Measurements from ENCODE around the gene ABCF3.
"Not testable (repeated sequence)": the region's sequence is repeated elsewhere in the genome, so short reads cannot be mapped to it uniquely, and the experiment has no call there.

The ABCF3 gene, protein sequence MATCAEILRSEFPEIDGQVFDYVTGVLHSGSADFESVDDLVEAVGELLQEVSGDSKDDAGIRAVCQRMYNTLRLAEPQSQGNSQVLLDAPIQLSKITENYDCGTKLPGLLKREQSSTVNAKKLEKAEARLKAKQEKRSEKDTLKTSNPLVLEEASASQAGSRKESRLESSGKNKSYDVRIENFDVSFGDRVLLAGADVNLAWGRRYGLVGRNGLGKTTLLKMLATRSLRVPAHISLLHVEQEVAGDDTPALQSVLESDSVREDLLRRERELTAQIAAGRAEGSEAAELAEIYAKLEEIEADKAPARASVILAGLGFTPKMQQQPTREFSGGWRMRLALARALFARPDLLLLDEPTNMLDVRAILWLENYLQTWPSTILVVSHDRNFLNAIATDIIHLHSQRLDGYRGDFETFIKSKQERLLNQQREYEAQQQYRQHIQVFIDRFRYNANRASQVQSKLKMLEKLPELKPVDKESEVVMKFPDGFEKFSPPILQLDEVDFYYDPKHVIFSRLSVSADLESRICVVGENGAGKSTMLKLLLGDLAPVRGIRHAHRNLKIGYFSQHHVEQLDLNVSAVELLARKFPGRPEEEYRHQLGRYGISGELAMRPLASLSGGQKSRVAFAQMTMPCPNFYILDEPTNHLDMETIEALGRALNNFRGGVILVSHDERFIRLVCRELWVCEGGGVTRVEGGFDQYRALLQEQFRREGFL

DNA sequence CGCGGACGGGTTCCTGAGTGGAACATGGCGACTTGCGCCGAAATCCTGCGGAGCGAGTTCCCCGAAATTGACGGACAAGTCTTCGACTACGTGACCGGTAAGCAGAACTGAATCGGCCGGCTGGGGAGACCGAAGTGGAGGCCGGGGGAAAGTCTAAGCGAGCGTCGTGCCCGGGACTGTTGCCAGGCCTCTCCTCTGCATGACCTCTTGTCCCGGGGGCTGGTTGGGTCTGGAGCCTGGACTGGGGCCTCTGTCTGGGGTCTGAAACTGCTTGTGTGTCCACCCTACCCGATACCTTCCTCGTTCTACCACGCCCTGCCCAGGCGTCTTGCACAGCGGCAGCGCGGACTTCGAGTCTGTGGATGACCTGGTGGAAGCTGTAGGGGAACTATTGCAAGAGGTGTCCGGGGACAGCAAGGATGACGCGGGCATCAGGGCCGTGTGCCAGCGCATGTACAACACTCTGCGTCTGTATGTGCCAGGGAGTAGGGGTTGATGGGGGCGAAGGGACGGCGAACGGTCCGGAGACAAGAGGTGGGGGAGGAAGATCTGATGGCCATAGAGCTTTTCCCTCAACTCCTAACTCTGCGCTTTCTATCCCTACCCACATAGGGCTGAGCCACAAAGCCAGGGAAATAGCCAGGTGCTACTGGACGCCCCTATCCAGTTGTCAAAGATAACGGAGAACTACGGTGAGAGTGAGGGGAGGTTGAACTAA, at the start of gene ABCF3:
Gene ABCF3, plus strand, starts transcription at position 16 of the 718 bp plus-strand sequence. Its CDS starts 9 bp downstream, at position 25.
- DNase-seq (ENCODE audit: low read depth in 2 of 2) = no peak

GRCh38 chr3:184140436-184140835, 45.6 kb upstream of the ABCF3 start:
- no peak for DNase-seq (ENCODE audit: low read depth in 2 of 2)

GRCh38 chr3:184142199-184142598, 43.8 kb upstream of the ABCF3 start:
- DNase-seq (ENCODE audit: low read depth in 2 of 2) = no peak

DNA sequence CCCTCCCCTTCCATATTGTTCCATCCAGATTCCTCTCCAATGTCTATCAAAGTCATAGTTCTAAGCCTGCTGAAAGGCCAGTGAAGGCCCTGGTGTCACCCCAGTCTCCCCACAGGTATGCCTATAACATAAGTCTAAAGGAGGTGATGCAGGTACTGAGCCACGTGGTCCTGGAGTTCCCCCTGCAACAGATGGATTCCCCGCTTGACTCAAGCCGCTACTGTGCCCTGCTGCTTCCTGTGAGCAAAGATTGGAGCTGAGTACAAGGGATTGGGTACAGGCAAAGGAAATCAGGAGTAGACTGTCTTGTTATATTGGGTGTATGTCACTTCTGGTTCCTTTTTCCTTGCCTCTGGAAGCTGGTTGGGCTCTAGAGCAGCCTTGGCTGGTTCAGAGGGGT, 42.7 kb upstream of the ABCF3 start:
- no peak for DNase-seq (ENCODE audit: low read depth in 2 of 2)

GRCh38 chr3:184144505-184144904, 41.5 kb upstream of the ABCF3 start:
- no peak for DNase-seq (ENCODE audit: low read depth in 2 of 2)

GRCh38 chr3:184145111-184145524, 40.9 kb upstream of the ABCF3 start:
- DNase-seq (ENCODE audit: low read depth in 2 of 2) = peak in 1 of 2 donors; percentile 4

- DNase-seq (ENCODE audit: low read depth in 2 of 2) = no peak
Observed at GRCh38 chr3:184145751-184146270, 40.2 kb upstream of the ABCF3 start.

DNA sequence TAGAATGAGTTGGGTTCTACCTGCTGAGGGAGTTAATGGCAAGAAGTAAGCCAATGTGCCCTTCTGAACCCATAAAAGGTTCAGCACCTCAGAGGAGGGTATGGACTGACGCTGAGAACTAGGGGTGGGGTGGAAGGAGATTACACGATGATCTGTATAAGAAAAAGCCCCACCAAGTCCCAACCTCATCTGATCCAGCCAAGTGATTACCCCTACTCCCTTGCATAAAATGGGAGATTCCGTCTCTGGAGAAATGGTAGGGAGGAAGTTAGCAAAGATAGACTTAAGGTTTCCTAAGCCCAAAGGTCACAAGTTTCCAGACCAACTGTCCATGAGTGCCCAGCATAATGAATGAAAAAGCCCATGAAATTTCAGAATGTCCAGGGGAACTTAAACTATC, 37.9 kb upstream of the ABCF3 start:
- DNase-seq (ENCODE audit: low read depth in 2 of 2) = no peak

GRCh38 chr3:184149123-184149522, 36.9 kb upstream of the ABCF3 start:
- DNase-seq (ENCODE audit: low read depth in 2 of 2) = no peak

- DNase-seq (ENCODE audit: low read depth in 2 of 2) = not testable (repeated sequence)
Observed at GRCh38 chr3:184149770-184150169, 36.2 kb upstream of the ABCF3 start.

GRCh38 chr3:184154885-184155643, 30.9 kb upstream of the ABCF3 start, which contains the start of gene DVL3:
TSS of gene DVL3 (plus strand) at chr3:184155377. CDS start at chr3:184155636, 259 bp downstream.
- DNase-seq (ENCODE audit: low read depth in 2 of 2) = no peak

GRCh38 chr3:184155644-184156521, 30.1 kb upstream of the ABCF3 start:
- DNase-seq (ENCODE audit: low read depth in 2 of 2) = no peak

DNA sequence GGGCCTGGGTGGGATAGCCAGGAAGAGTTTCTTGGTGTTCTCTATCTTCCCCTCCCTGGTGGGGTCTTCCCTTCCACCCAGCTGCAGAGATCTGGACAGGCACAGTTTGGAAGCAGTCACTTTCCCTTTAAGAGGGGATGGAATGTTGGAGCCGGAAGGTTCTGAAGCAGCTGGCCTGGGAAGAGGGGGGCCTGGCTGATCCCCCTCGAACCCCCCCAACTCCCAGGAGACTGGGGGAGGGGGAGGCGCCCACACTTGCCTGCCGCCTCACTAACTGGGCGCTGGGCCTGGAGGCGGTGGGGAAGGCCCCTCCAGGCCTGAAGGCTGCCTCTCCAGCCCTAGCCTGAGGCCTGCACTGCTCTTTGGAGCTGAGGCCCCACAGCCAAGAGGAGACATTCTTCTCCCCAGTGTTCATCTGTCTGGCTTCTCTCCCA, 29.5 kb upstream of the ABCF3 start:
- DNase-seq (ENCODE audit: low read depth in 2 of 2) = no peak

- no peak for DNase-seq (ENCODE audit: low read depth in 2 of 2)
Observed at GRCh38 chr3:184157206-184157605, 28.8 kb upstream of the ABCF3 start.

DNA sequence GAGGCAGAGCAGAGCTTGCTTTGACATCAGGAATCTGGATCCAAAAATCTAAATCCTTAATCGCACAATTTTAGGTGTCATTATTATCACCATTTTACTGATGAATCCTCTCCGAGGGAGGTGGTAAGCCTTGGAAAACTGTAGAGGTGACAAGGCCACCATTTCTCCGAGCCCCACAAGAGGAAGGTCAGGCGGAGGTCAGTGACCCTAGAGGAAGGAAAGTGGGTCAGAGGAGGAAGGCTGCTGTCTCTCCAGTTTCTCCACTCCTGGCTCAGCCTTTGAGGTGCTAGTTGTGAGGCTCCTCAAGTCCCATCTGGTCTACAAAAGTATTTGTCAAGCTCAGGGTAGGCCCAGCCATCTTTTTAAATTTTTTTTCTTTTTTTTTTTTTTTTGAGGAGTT, 27.6 kb upstream of the ABCF3 start:
- DNase-seq (ENCODE audit: low read depth in 2 of 2) = no peak

- no peak for DNase-seq (ENCODE audit: low read depth in 2 of 2)
Observed at GRCh38 chr3:184160456-184160855, 25.5 kb upstream of the ABCF3 start.

DNA sequence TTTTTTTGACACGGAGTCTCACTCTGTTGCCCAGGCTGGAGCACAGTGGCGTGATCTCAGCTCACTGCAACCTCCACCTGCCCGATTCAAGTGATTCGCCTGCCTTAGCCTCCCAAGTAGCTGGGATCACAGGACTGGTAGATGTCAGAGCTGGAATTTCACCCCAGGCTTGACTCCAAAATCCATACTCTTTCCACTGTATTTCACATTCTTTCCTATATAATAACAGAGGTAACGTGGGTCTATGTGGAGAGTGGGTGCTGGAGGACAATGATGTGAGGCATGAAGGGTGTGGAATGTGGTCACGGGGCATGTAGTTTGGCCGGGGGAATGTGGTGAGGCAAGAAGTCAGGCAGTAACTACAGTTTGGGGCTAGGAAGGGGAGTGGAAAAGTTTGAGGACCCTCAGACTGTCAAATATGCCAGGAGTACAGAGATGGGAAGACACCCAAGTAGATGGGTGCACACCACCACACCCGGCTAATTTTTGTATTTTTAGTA, 23.4 kb upstream of the ABCF3 start:
- DNase-seq (ENCODE audit: low read depth in 2 of 2) = not testable (repeated sequence)

DNA sequence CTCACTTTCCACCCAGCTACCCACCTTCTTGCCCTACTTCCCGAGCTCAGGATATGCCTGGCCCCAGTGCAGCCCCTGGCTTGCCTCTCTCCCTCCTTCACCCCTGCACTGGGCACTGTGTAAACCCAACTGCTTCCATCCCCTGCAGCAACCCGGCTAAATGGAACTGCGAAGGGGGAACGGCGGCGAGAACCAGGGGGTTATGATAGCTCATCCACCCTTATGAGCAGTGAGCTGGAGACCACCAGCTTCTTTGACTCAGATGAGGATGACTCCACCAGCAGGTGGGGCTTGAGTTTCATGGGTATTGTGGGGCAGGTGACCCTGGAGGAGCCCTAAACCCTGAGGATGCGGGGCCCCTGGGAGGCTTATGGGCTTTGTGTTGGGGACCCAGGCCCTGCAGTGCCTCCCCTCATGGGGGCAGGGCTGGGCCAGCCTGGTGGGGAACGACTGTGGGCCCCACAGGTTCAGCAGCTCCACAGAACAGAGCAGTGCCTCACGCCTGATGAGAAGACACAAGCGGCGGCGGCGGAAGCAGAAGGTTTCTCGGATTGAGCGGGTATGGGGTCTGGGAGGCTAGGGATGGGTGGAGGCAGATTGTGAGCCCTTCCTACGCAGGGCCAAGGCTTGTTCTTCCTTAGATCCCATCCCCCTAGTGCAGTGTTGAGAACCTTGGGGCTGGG, 21.2 kb upstream of the ABCF3 start:
- DNase-seq (ENCODE audit: low read depth in 2 of 2) = no peak

- no peak for DNase-seq (ENCODE audit: low read depth in 2 of 2)
Observed at GRCh38 chr3:184165543-184165942, 20.5 kb upstream of the ABCF3 start.

All from stimulated activated CD8-positive, alpha-beta memory T cell treated with anti-CD3 and anti-CD28 coated beads, Interleukin-2, amount 100 ng/mL, for 1 hour (primary cell).